HUES48 (cell line): ENCODE results near the gene MMP28.

ENCODE experiments used
- H3K27ac ChIP-seq: one replicate; pipeline ENCODE4 v1.7.0; 2013; ENCODE audit warnings: low read depth, low read length, inconsistent platforms
- H3K27me3 ChIP-seq: 2 replicates; pipeline ENCODE4 v1.6.1; 2013; ENCODE audit warnings: mild to moderate bottlenecking, low read length; ENCODE audit not compliant: control insufficient read depth, insufficient read depth
- H3K36me3 ChIP-seq: 2 replicates; pipeline ENCODE4 v1.6.1; 2013; ENCODE audit warnings: low read length; ENCODE audit not compliant: control insufficient read depth, insufficient read depth
- H3K4me1 ChIP-seq: 2 replicates; pipeline ENCODE4 v1.6.1; 2013; ENCODE audit warnings: mild to moderate bottlenecking, low read length; ENCODE audit not compliant: control insufficient read depth, insufficient read depth
- H3K4me3 ChIP-seq: 2 replicates; pipeline ENCODE4 v1.5.1; 2013; ENCODE audit warnings: mild to moderate bottlenecking, low read depth, low read length
- H3K9ac ChIP-seq: 2 replicates; pipeline ENCODE4 v1.6.1; 2013; ENCODE audit warnings: mild to moderate bottlenecking, low read depth, low read length, moderate library complexity
- H3K9me3 ChIP-seq: 2 replicates; pipeline ENCODE4 v1.6.1; 2013; ENCODE audit warnings: low read length; ENCODE audit not compliant: control insufficient read depth, insufficient read depth

Gene MMP28

GRCh38 chr17:35812456-35812855 lies 17.0 kb upstream of the MMP28 start:
- H3K4me1 ChIP-seq, result peaks cover 21% of the 10 kb centered on the region
- H3K27me3 ChIP-seq, result no peaks in the 10 kb centered on the region
- H3K27ac ChIP-seq, result no peak overlapping the region
- no peak overlapping the region for H3K9ac ChIP-seq
- no peak overlapping the region for H3K4me3 ChIP-seq
- peaks cover 41% of the 10 kb centered on the region for H3K36me3 ChIP-seq
- no peaks in the 10 kb centered on the region for H3K9me3 ChIP-seq

GRCh38 chr17:35811759-35812158 lies 16.3 kb upstream of the MMP28 start:
- Histone ChIP-seq H3K4me1 (peaks cover 24% of the 10 kb centered on the region), H3K27ac (no peak overlapping the region), H3K9ac (no peak overlapping the region), H3K4me3 (peak overlapping the region; percentile 98; the same call in 1 of the 2 replicates), H3K27me3 (no peaks in the 10 kb centered on the region), H3K9me3 (no peaks in the 10 kb centered on the region), H3K36me3 (peaks cover 34% of the 10 kb centered on the region)

- Histone ChIP-seq H3K9ac (peak overlapping the region; percentile 92), H3K27me3 (no peaks in the 10 kb centered on the region), H3K9me3 (no peaks in the 10 kb centered on the region), H3K4me3 (peak overlapping the region; percentile 98), H3K4me1 (peaks cover 25% of the 10 kb centered on the region), H3K36me3 (peaks cover 16% of the 10 kb centered on the region), H3K27ac (peak overlapping the region; percentile 96)
Measured at GRCh38 chr17:35809855-35810461, 14.5 kb upstream of the MMP28 start.

- peak within 1 kb of the TSS; percentile 92 for H3K9ac ChIP-seq
- peak within 1 kb of the TSS; percentile 98 for H3K4me3 ChIP-seq
- peak within 1 kb of the TSS; percentile 96 for H3K27ac ChIP-seq
- H3K4me1 ChIP-seq, result peaks cover 26% of the 10 kb centered on the region
- no peaks in the 10 kb centered on the region for H3K27me3 ChIP-seq
- H3K36me3 ChIP-seq, result peaks cover 14% of the 10 kb centered on the region
- H3K9me3 ChIP-seq, result no peaks in the 10 kb centered on the region
Measured at GRCh38 chr17:35808962-35809854, 13.8 kb upstream of the MMP28 start, which contains the start of gene TAF15. TSS of gene TAF15 (plus strand) at chr17:35809484. CDS start at chr17:35809570, 86 bp downstream.

- Histone ChIP-seq H3K9me3 (no peaks in the 10 kb centered on the region), H3K4me1 (peaks cover 26% of the 10 kb centered on the region), H3K27ac (peak overlapping the region; percentile 96), H3K36me3 (peaks cover 14% of the 10 kb centered on the region), H3K27me3 (no peaks in the 10 kb centered on the region), H3K9ac (peak overlapping the region; percentile 92; the same call in 1 of the 2 replicates), H3K4me3 (peak overlapping the region; percentile 98)
Measured at GRCh38 chr17:35808240-35808961, 13.0 kb upstream of the MMP28 start.

- no peak overlapping the region for H3K9ac ChIP-seq
- H3K27ac ChIP-seq, result no peak overlapping the region
- peaks cover 26% of the 10 kb centered on the region for H3K4me1 ChIP-seq
- no peaks in the 10 kb centered on the region for H3K9me3 ChIP-seq
- H3K36me3 ChIP-seq, result peaks cover 14% of the 10 kb centered on the region
- no peak overlapping the region for H3K4me3 ChIP-seq
- H3K27me3 ChIP-seq, result no peaks in the 10 kb centered on the region
Measured at GRCh38 chr17:35807371-35808144, 12.1 kb upstream of the MMP28 start.

GRCh38 chr17:35804658-35805192 lies 9.3 kb upstream of the MMP28 start:
- Histone ChIP-seq H3K4me3 (no peak overlapping the region), H3K27ac (no peak overlapping the region), H3K36me3 (no peaks in the 10 kb centered on the region), H3K9me3 (no peaks in the 10 kb centered on the region), H3K27me3 (no peaks in the 10 kb centered on the region; the same call in 1 of the 2 replicates), H3K9ac (no peak overlapping the region), H3K4me1 (peaks cover 15% of the 10 kb centered on the region)

GRCh38 chr17:35801583-35802224 lies 6.3 kb upstream of the MMP28 start:
- H3K27ac ChIP-seq, result no peak overlapping the region
- H3K4me3 ChIP-seq, result no peak overlapping the region
- no peak overlapping the region for H3K9ac ChIP-seq
- H3K9me3 ChIP-seq, result no peaks in the 10 kb centered on the region
- no peaks in the 10 kb centered on the region for H3K36me3 ChIP-seq
- peaks cover 2% of the 10 kb centered on the region; the same call in 1 of the 2 replicates for H3K4me1 ChIP-seq
- H3K27me3 ChIP-seq, result peaks cover 25% of the 10 kb centered on the region

GRCh38 chr17:35799942-35800341 lies 4.5 kb upstream of the MMP28 start:
- H3K36me3 ChIP-seq, result no peaks in the 10 kb centered on the region
- H3K27ac ChIP-seq, result no peak overlapping the region
- H3K4me1 ChIP-seq, result peaks cover 1% of the 10 kb centered on the region; the same call in 1 of the 2 replicates
- no peaks in the 10 kb centered on the region for H3K9me3 ChIP-seq
- no peak overlapping the region for H3K4me3 ChIP-seq
- peaks cover 43% of the 10 kb centered on the region for H3K27me3 ChIP-seq
- no peak overlapping the region for H3K9ac ChIP-seq

GRCh38 chr17:35797918-35798317 lies 2.5 kb upstream of the MMP28 start:
- Histone ChIP-seq H3K4me1 (no peaks in the 10 kb centered on the region), H3K27me3 (peaks cover 63% of the 10 kb centered on the region)

More at GRCh38 chr17:35797918-35798317, 2.5 kb upstream of the MMP28 start:
- Histone ChIP-seq H3K9me3 (no peaks in the 10 kb centered on the region), H3K27ac (no peak overlapping the region), H3K36me3 (no peaks in the 10 kb centered on the region), H3K9ac (no peak overlapping the region), H3K4me3 (no peak overlapping the region)
